K562 (cell line): ENCODE data around the gene LDHAL6A. TPM values are rescaled to one million over a fixed set of nuclear protein-coding genes. Genes with fewer than 3 reads are reported as not detected.

Source experiments
- ATAC-seq: fragments of 200-7000 bp; cut with Tn5 transposase; 3 replicates; pipeline ENCODE4 v1.9.1; 2020; ENCODE audit warnings: moderate library complexity
- BruUV-seq: library from RNA; stranded (reverse); fragments of 400-500 nt; replicated peaks from 2 replicates; lab custom pipeline; 2021; lab: Mats Ljungman, UMichigan
- CTCF ChIA-PET: fragments of 300-600 bp; formaldehyde crosslinking; extraction: SDS; loops from one replicate; lab custom pipeline; 2021; ENCODE audit warnings: low intra/inter-chr PET ratio; lab: Yijun Ruan, JAX
- POLR2A ChIA-PET: fragments of 300-600, 350-650 bp; sonication (Branson Sonifier 250); formaldehyde crosslinking; extraction: SDS; loops from one replicate; lab custom pipeline; 2021; ENCODE audit warnings: antibody characterized with exemption, inconsistent platforms; lab: Yijun Ruan, JAX
- DNase-seq, 4 experiments: peaks; one replicate each; pipeline versions ENCODE4 v3.0.0 to v3.0.0-alpha.2; 2011 to 2018; ENCODE audit warnings: low spot score in 3 of 4, mixed read lengths in 3 of 4; ENCODE audit errors: extremely low read depth in 1 of 4
- FAIRE-seq: peaks from 2 replicates; lab custom pipeline; 2011; peaks lifted over from hg19 to GRCh38; lab: Jason Lieb, UNC
- H2AFZ ChIP-seq: 2 replicates; pipeline ENCODE4 v1.6.0; 2011; ENCODE audit warnings: low read depth, low read length, control low read depth, inconsistent platforms
- H3K27ac ChIP-seq: fragments of 200-600 bp; 3 replicates; pipeline ENCODE4 v1.8.0; 2011; ENCODE audit warnings: low read depth, mild to moderate bottlenecking, control low read depth, inconsistent platforms, low read length, moderate library complexity, mixed read lengths; ENCODE audit errors: extremely low read depth
- H3K27me3 ChIP-seq, 2 experiments: fragments of 300-600 bp in 1 of 2; 2 replicates in 1 of 2; 3 replicates in 1 of 2; pipeline versions ENCODE4 v1.6.0 to v1.8.0; 2011; ENCODE audit warnings: inconsistent platforms in 2 of 2, low read length in 2 of 2, mild to moderate bottlenecking in 1 of 2, mixed read lengths in 1 of 2, moderate library complexity in 1 of 2; ENCODE audit not compliant: control insufficient read depth in 2 of 2, insufficient read depth in 2 of 2
- H3K36me3 ChIP-seq: fragments of 300-600 bp; 3 replicates; pipeline ENCODE4 v1.8.0; 2011; ENCODE audit warnings: mild to moderate bottlenecking, low read length, inconsistent platforms; ENCODE audit not compliant: control insufficient read depth, insufficient read depth
- H3K4me1 ChIP-seq, 2 experiments: fragments of 200-600 bp in 1 of 2; replicated peaks in 1 of 2; 2 replicates in 1 of 2; 3 replicates in 1 of 2; pipeline versions ENCODE4 v1.5.1 to v1.8.0; 2011; ENCODE audit warnings: inconsistent platforms in 2 of 2, low read length in 2 of 2, mild to moderate bottlenecking in 1 of 2, mixed read lengths in 1 of 2, moderate library complexity in 1 of 2; ENCODE audit not compliant: control insufficient read depth in 2 of 2, insufficient read depth in 2 of 2
- H3K4me2 ChIP-seq: 2 replicates; pipeline ENCODE4 v1.6.1; 2011; ENCODE audit warnings: low read length, control low read depth, inconsistent platforms, mixed read lengths; ENCODE audit not compliant: insufficient read depth
- H3K4me3 ChIP-seq: fragments of 200-600 bp; sonication (generic), shearing (Covaris generic); 2 replicates; pipeline ENCODE4 v1.5.1; 2016; ENCODE audit warnings: control low read depth, inconsistent platforms
- H3K79me2 ChIP-seq: fragments of 200-600 bp; 3 replicates; pipeline ENCODE4 v1.8.0; 2011; ENCODE audit warnings: low read length, inconsistent platforms; ENCODE audit not compliant: control insufficient read depth, insufficient read depth
- H3K9ac ChIP-seq, 2 experiments: 2 replicates each; pipeline versions ENCODE4 v1.6.0 to v1.6.1; 2011; ENCODE audit warnings: low read depth in 2 of 2, low read length in 2 of 2, control low read depth in 1 of 2, inconsistent platforms in 1 of 2, mild to moderate bottlenecking in 1 of 2, mixed read lengths in 1 of 2; ENCODE audit not compliant: insufficient read depth in 1 of 2
- H3K9me1 ChIP-seq: one replicate; pipeline ENCODE4 v1.6.0; 2011; ENCODE audit warnings: inconsistent platforms, mild to moderate bottlenecking, low read length, moderate library complexity; ENCODE audit not compliant: control insufficient read depth, insufficient read depth
- H3K9me3 ChIP-seq: replicated peaks from 2 replicates; pipeline ENCODE4 v1.5.1; 2011; ENCODE audit warnings: low read depth, low read length, inconsistent platforms; ENCODE audit not compliant: control insufficient read depth, insufficient read depth
- H4K20me1 ChIP-seq: replicated peaks from 2 replicates; pipeline ENCODE4 v1.6.1; 2011; ENCODE audit warnings: low read length, inconsistent platforms, mixed read lengths; ENCODE audit not compliant: control insufficient read depth, insufficient read depth
- ATF3 ChIP-seq, 2 experiments: fragments of 450-650 bp in 1 of 2; sonication (generic) in 1 of 2; formaldehyde crosslinking in 1 of 2; IDR thresholded peaks in 1 of 2; conservative IDR thresholded peaks in 1 of 2; 2 replicates each; pipeline versions ENCODE4 v1.6.1 to v1.8.1; 2016 to 2023; ENCODE audit warnings: mild to moderate bottlenecking in 2 of 2, moderate library complexity in 2 of 2, inconsistent platforms in 1 of 2, missing genetic modification reagents in 1 of 2
- CREB3 ChIP-seq: fragments of 450-650 bp; conservative IDR thresholded peaks from 2 replicates; pipeline ENCODE4 v1.6.1; 2016; ENCODE audit warnings: missing genetic modification characterization, low read depth, mild to moderate bottlenecking, missing compliant biosample characterization, moderate library complexity
- E2F6 ChIP-seq, 2 experiments: IDR thresholded peaks; 2 replicates each; pipeline ENCODE4 v1.6.1; 2011; ENCODE audit warnings: borderline replicate concordance in 1 of 2, control low read depth in 1 of 2, low read depth in 1 of 2, low read length in 1 of 2, mild to moderate bottlenecking in 1 of 2, mixed read lengths in 1 of 2, moderate library complexity in 1 of 2; ENCODE audit not compliant: insufficient read depth in 1 of 2, insufficient read length in 1 of 2, poor library complexity in 1 of 2, severe bottlenecking in 1 of 2; ENCODE audit errors: extremely low read depth in 1 of 2
- FOSL1 ChIP-seq: fragments of 200-800 bp; sonication (Bioruptor generic); conservative IDR thresholded peaks from 2 replicates; pipeline ENCODE4 v1.6.1; 2016; ENCODE audit warnings: missing genetic modification characterization, missing compliant biosample characterization
- IRF1 ChIP-seq: sonication (generic); formaldehyde crosslinking; IDR thresholded peaks from 2 replicates; pipeline ENCODE4 v1.8.0; 2022; ENCODE audit warnings: missing genetic modification reagents, mild to moderate bottlenecking, borderline replicate concordance
- NFXL1 ChIP-seq: fragments of 450-650 bp; formaldehyde crosslinking; IDR thresholded peaks from 2 replicates; pipeline ENCODE4 v1.4.0; 2021; ENCODE audit warnings: mild to moderate bottlenecking
- PHF8 ChIP-seq: fragments of 200-600 bp; sonication (generic); IDR thresholded peaks from 2 replicates; pipeline ENCODE4 v1.6.1; 2012; ENCODE audit warnings: mixed run types, mild to moderate bottlenecking, inconsistent platforms, low read length, moderate library complexity, borderline replicate concordance
- SMAD3 ChIP-seq: fragments of 450-650 bp; formaldehyde crosslinking; conservative IDR thresholded peaks from 2 replicates; pipeline ENCODE4 v1.4.0; 2020; ENCODE audit warnings: mild to moderate bottlenecking
- ZNF282 ChIP-seq: sonication (generic); formaldehyde crosslinking; IDR thresholded peaks from 2 replicates; pipeline ENCODE4 v1.8.1; 2023; ENCODE audit warnings: missing genetic modification reagents
- WGBS: fragments of 100-300 bp; shearing (Covaris generic); methylation state at CpG from one replicate; pipeline ENCODE4 v1.1.6; 2016; ENCODE audit warnings: low coverage, mixed read lengths; ENCODE audit not compliant: insufficient coverage; ENCODE audit errors: missing lambda C conversion rate; 5-methylcytosine and 5-hydroxymethylcytosine counted together
- in situ Hi-C: fragments of 300-500 bp; cut with MboI; formaldehyde crosslinking; loops from 4 replicates; pipeline ENCODE4 v1.15.0; 2018; ENCODE audit warnings: inconsistent platforms, mixed read lengths
- intact Hi-C: fragments of 100-400 bp; cut with micrococcal nuclease; formaldehyde crosslinking; loops from 2 replicates; pipeline ENCODE4 v1.14.2; 2022
- polyA plus RNA-seq, 8 experiments: library from polyadenylated mRNA; depleted of rRNA in 4 of 8; stranded (reverse) in 5 of 8; unstranded in 3 of 8; fragments of >200 nt; fragmentation: Nextera tagmentation in 2 of 8; fragmentation: Illumina TruSeq in 1 of 8; extraction: Ambion mirVana in 2 of 8; extraction: Trizol in 1 of 8; gene quantifications; 2 replicates each; pipeline versions ENCODE4 v1.2.1 to v1.2.3, GENCODE V29; 2011 to 2014; ENCODE audit warnings: inconsistent platforms in 1 of 8, missing spikeins in 1 of 8
- total RNA-seq, 7 experiments: library from RNA; depleted of rRNA in 6 of 7; stranded (reverse); fragments of >200 nt in 6 of 7; fragmentation: Illumina TruSeq in 2 of 7; extraction: Trizol in 2 of 7; gene quantifications; 2 replicates each; pipeline versions ENCODE4 v1.2.1 to v1.2.3, GENCODE V29; 2011 to 2021; ENCODE audit warnings: low replicate concordance in 1 of 7
- TF ChIP-seq, protein P1 (sequence below): sonication (generic); IDR thresholded peaks from 2 replicates; pipeline ENCODE4 v1.6.1; 2016

The LDHAL6A gene
- total and polyA plus RNA-seq, 9 of the 15 experiments (the other 6 are each of a cell fraction or from before 2014, with no cell fraction given): 0.04 TPM; not detected in 8

DNA sequence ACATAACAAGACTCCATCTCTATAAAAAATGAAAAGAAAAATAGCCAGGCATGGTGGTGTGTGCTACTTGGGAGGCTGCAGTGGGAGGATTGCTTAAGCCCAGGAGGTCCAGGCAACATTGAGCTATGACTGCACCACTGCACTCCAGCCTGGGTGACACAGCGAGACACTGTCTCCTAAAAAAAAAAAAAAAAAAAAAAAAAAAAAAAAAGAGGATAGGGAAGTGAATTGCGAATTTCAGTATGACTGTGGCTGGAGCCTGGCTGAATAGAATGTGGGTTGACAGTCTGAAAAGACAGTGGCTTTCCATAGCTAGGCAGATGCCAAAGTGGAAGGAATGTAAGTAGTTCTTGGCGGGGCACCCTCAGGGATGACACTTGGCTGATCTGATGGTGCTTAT is 6.4 kb upstream of the LDHAL6A start (continued):
- TF ChIP-seq CREB3 (tag): no peak
- TF ChIP-seq ZNF282: no peak
- no peak for TF ChIP-seq NFXL1 (CRISPR knock-in tag)
- TF ChIP-seq IRF1 (CRISPR knock-in tag): no peak
- TF ChIP-seq, all 486 proteins: peak for 0

GRCh38 chr11:18452927-18453326 is 2.7 kb upstream of the LDHAL6A start:
- ATAC-seq (no peak), FAIRE-seq (peak; percentile 60), DNase-seq (peak in 1 of 4 experiments; percentile 6)
- no TSS peak for BruUV-seq
- ChIA-PET POLR2A (interaction anchor here (0.8 to 1.1 kb wide), 2 partner anchors 8 to 15 kb away, joined by 3 read pairs; no protein-coding TSS in a partner anchor), CTCF (no interaction called here)
- Histone ChIP-seq H3K36me3 (no peaks in the 10 kb centered on the region), H3K9me3 (no peaks in the 10 kb centered on the region), H3K27ac (no peak overlapping the region), H3K4me1 (peaks cover 0 to 9% of the 10 kb centered on the region in 2 experiments; a peak in 2 of 5 replicates), H3K27me3 (peaks cover 11 to 34% of the 10 kb centered on the region in 2 experiments; a peak in 3 of 5 replicates), H3K4me3 (no peak overlapping the region), H3K79me2 (no peaks in the 10 kb centered on the region), H3K9me1 (no peaks in the 10 kb centered on the region), H3K9ac (no peak overlapping the region), H4K20me1 (no peaks in the 10 kb centered on the region), H3K4me2 (no peak overlapping the region), H2AFZ (no peak overlapping the region)
- intact Hi-C loops (loop anchor here (10.0 kb wide), 1 partner anchor 312 kb away; no protein-coding TSS in a partner anchor), in situ Hi-C loops (no loop called here)
- 0% methylated on average over 2 of the region's 2 CpGs for WGBS
- TF ChIP-seq, protein P1, sequence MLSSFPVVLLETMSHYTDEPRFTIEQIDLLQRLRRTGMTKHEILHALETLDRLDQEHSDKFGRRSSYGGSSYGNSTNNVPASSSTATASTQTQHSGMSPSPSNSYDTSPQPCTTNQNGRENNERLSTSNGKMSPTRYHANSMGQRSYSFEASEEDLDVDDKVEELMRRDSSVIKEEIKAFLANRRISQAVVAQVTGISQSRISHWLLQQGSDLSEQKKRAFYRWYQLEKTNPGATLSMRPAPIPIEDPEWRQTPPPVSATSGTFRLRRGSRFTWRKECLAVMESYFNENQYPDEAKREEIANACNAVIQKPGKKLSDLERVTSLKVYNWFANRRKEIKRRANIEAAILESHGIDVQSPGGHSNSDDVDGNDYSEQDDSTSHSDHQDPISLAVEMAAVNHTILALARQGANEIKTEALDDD: peak; percentile 75
- peak; percentile 56; the same call in 1 of the 2 replicates for TF ChIP-seq FOSL1 (tag)
- TF ChIP-seq SMAD3 (CRISPR knock-in tag): no peak
- peak; percentile 31; the same call in 1 of the 2 replicates for TF ChIP-seq ATF3 (IDR thresholded peaks at IDR 0.05)
- no peak for TF ChIP-seq ATF3 (CRISPR knock-in tag; conservative IDR thresholded peaks at IDR 0.05)
- no peak for TF ChIP-seq PHF8
- no peak for TF ChIP-seq E2F6 (IDR thresholded peaks at IDR 0.05; ENCODE audit: borderline replicate concordance in 1 of 2, extremely low read depth in 1 of 2, insufficient read depth in 1 of 2, insufficient read length in 1 of 2, low read depth in 1 of 2, low read length in 1 of 2, poor library complexity in 1 of 2, severe bottlenecking in 1 of 2)
